HEK293T (cell line): ENCODE data around the gene DYRK1A.

Experiments
- CTCF ChIA-PET: fragments of 350-600 bp; formaldehyde crosslinking; extraction: SDS; loops from one replicate; lab custom pipeline; 2021; ENCODE audit warnings: antibody characterized with exemption, inconsistent platforms; lab: Yijun Ruan, JAX
- POLR2A ChIA-PET: fragments of 350-600 bp; formaldehyde crosslinking; extraction: SDS; loops from one replicate; lab custom pipeline; 2020; ENCODE audit warnings: antibody characterized with exemption, inconsistent platforms; lab: Yijun Ruan, JAX
- DNase-seq: peaks from one replicate; pipeline ENCODE4 v3.0.0; 2012; ENCODE audit warnings: mixed read lengths; ENCODE audit errors: extremely low spot score
- ARNT ChIP-seq: fragments of 450-650 bp; IDR thresholded peaks from 2 replicates; pipeline ENCODE4 v1.6.1; 2017; ENCODE audit warnings: mild to moderate bottlenecking
- BHLHE40 ChIP-seq: fragments of 450-650 bp; IDR thresholded peaks from 2 replicates; pipeline ENCODE4 v1.6.1; 2016; ENCODE audit warnings: mild to moderate bottlenecking, moderate library complexity, borderline replicate concordance
- CTBP1 ChIP-seq: fragments of 450-650 bp; IDR thresholded peaks from 2 replicates; pipeline ENCODE4 v1.6.1; 2016; ENCODE audit warnings: borderline replicate concordance
- ELF4 ChIP-seq: fragments of 450-650 bp; IDR thresholded peaks from 2 replicates; pipeline ENCODE4 v1.6.1; 2017; ENCODE audit warnings: antibody characterized with exemption
- FOXA1 ChIP-seq: fragments of 450-650 bp; IDR thresholded peaks from 2 replicates; pipeline ENCODE4 v1.6.1; 2016; ENCODE audit warnings: mild to moderate bottlenecking
- FOXK2 ChIP-seq: fragments of 450-650 bp; IDR thresholded peaks from 2 replicates; pipeline ENCODE4 v1.6.1; 2016; ENCODE audit warnings: mild to moderate bottlenecking
- FOXM1 ChIP-seq: fragments of 450-650 bp; IDR thresholded peaks from 2 replicates; pipeline ENCODE4 v1.6.1; 2017; ENCODE audit warnings: mild to moderate bottlenecking, borderline replicate concordance
- HDGF ChIP-seq: fragments of 450-650 bp; IDR thresholded peaks from 2 replicates; pipeline ENCODE4 v1.6.1; 2017; ENCODE audit warnings: antibody characterized with exemption, borderline replicate concordance
- L3MBTL2 ChIP-seq: fragments of 450-650 bp; conservative IDR thresholded peaks from 2 replicates; pipeline ENCODE4 v1.6.1; 2016; ENCODE audit warnings: mild to moderate bottlenecking
- LEF1 ChIP-seq: fragments of 450-650 bp; IDR thresholded peaks from 2 replicates; pipeline ENCODE4 v1.6.1; 2017; ENCODE audit warnings: mild to moderate bottlenecking, borderline replicate concordance
- NFRKB ChIP-seq: fragments of 450-650 bp; IDR thresholded peaks from 2 replicates; pipeline ENCODE4 v1.6.1; 2016; ENCODE audit warnings: mild to moderate bottlenecking, moderate library complexity
- PKNOX1 ChIP-seq: fragments of 450-650 bp; IDR thresholded peaks from 2 replicates; pipeline ENCODE4 v1.6.1; 2016
- SP1 ChIP-seq: fragments of 450-650 bp; IDR thresholded peaks from 2 replicates; pipeline ENCODE4 v1.6.1; 2017
- SUZ12 ChIP-seq: fragments of 450-650 bp; IDR thresholded peaks from 2 replicates; pipeline ENCODE4 v1.6.1; 2016; ENCODE audit warnings: mild to moderate bottlenecking
- TARDBP ChIP-seq: fragments of 450-650 bp; IDR thresholded peaks from 2 replicates; pipeline ENCODE4 v1.6.1; 2016
- ZNF384 ChIP-seq: fragments of 450-650 bp; IDR thresholded peaks from 2 replicates; pipeline ENCODE4 v1.6.1; 2016

The DYRK1A gene

GRCh38 chr21:37423103-37423502, 56.5 kb downstream of the DYRK1A start:
- DNase-seq = no peak
- ChIA-PET CTCF (no interaction called here), POLR2A (no interaction called here)
- TF ChIP-seq BHLHE40 (no peak), SUZ12 (no peak), LEF1 (no peak), FOXA1 (no peak), SP1 (no peak), FOXM1 (no peak), PKNOX1 (no peak)

GRCh38 chr21:37424396-37424795, 57.8 kb downstream of the DYRK1A start:
- TF ChIP-seq NFRKB (no peak), FOXK2 (no peak), HDGF (no peak), CTBP1 (no peak), ELF4 (no peak), PKNOX1 (no peak), SUZ12 (no peak), LEF1 (no peak), ZNF384 (no peak), FOXM1 (no peak), FOXA1 (no peak), ARNT (no peak), L3MBTL2 (no peak), TARDBP (no peak)
- ChIA-PET CTCF (no interaction called here), POLR2A (interaction anchor here (0.7 kb wide), 1 partner anchor 57 kb away, joined by 3 read pairs; no protein-coding TSS in a partner anchor)
- no peak for DNase-seq

- TF ChIP-seq NFRKB (no peak), L3MBTL2 (no peak), BHLHE40 (no peak), SP1 (no peak), HDGF (no peak), PKNOX1 (no peak), ZNF384 (no peak), TARDBP (no peak), SUZ12 (no peak), CTBP1 (no peak), ELF4 (no peak), LEF1 (no peak), FOXM1 (no peak), ARNT (no peak)
- DNase-seq = no peak
- POLR2A ChIA-PET = interaction anchor here (0.7 kb wide), 1 partner anchor 57 kb away, joined by 3 read pairs; no protein-coding TSS in a partner anchor
- CTCF ChIA-PET = no interaction called here
Observed at GRCh38 chr21:37425001-37425400, 58.4 kb downstream of the DYRK1A start.

- POLR2A ChIA-PET = no interaction called here
- TF ChIP-seq CTBP1 = no peak
- no peak for TF ChIP-seq HDGF
- no peak for TF ChIP-seq FOXK2
- TF ChIP-seq BHLHE40 = no peak
- TF ChIP-seq ZNF384 = no peak
- TF ChIP-seq FOXM1 = no peak
- TF ChIP-seq SP1 = no peak
- TF ChIP-seq LEF1 = no peak
- no peak for TF ChIP-seq PKNOX1
- no peak for TF ChIP-seq FOXA1
- no peak for TF ChIP-seq SUZ12
- TF ChIP-seq ELF4 = no peak
- TF ChIP-seq NFRKB = no peak
- no peak for TF ChIP-seq L3MBTL2
- no peak for TF ChIP-seq TARDBP
- no peak for DNase-seq
- CTCF ChIA-PET = no interaction called here
Observed at GRCh38 chr21:37425684-37426083, 59.1 kb downstream of the DYRK1A start.

GRCh38 chr21:37427221-37427620, 60.6 kb downstream of the DYRK1A start:
- POLR2A ChIA-PET = no interaction called here
- CTCF ChIA-PET = no interaction called here
- no peak for TF ChIP-seq FOXA1
- no peak for TF ChIP-seq CTBP1
- no peak for TF ChIP-seq BHLHE40
- no peak for TF ChIP-seq TARDBP
- TF ChIP-seq PKNOX1 = no peak
- no peak for TF ChIP-seq FOXM1
- no peak for TF ChIP-seq ZNF384
- no peak for TF ChIP-seq ARNT
- no peak for TF ChIP-seq HDGF
- no peak for TF ChIP-seq SP1
- no peak for TF ChIP-seq FOXK2
- no peak for TF ChIP-seq LEF1
- no peak for TF ChIP-seq ELF4
- no peak for TF ChIP-seq L3MBTL2
- no peak for TF ChIP-seq SUZ12
- no peak for TF ChIP-seq NFRKB
- DNase-seq = no peak
